Measurements from ENCODE around the gene MYL7.

DNA sequence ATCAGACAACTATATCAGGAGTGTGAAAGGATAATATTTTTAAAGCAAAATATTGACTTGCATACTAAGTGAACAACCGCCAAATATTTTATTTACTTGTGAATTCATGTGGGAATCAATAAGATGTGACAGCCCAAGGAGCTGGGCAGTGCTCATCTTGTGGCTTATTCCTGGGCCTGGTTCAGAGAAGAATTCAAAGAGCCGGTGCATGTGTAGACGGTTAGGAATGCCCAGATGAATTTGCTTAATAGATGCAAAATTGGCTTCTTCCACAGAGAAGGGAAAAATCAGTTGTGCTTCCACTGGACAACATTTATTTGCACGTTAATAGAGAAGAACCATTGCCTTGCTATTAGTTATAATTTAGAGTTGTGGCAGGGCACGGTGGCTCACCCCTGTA is 4.4 kb downstream of the MYL7 start:
- TF ChIP-seq, protein P1, sequence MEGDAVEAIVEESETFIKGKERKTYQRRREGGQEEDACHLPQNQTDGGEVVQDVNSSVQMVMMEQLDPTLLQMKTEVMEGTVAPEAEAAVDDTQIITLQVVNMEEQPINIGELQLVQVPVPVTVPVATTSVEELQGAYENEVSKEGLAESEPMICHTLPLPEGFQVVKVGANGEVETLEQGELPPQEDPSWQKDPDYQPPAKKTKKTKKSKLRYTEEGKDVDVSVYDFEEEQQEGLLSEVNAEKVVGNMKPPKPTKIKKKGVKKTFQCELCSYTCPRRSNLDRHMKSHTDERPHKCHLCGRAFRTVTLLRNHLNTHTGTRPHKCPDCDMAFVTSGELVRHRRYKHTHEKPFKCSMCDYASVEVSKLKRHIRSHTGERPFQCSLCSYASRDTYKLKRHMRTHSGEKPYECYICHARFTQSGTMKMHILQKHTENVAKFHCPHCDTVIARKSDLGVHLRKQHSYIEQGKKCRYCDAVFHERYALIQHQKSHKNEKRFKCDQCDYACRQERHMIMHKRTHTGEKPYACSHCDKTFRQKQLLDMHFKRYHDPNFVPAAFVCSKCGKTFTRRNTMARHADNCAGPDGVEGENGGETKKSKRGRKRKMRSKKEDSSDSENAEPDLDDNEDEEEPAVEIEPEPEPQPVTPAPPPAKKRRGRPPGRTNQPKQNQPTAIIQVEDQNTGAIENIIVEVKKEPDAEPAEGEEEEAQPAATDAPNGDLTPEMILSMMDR (IDR thresholded peaks at IDR 0.05), result no peak
- no peak for TF ChIP-seq POLR2A (IDR thresholded peaks at IDR 0.05)

Data from gastroesophageal sphincter (tissue), 3 donors.